Measurements from ENCODE around the gene DDX5. TPM values are rescaled to one million over a fixed set of nuclear protein-coding genes. Genes with fewer than 3 reads are reported as not detected.

The DDX5 gene
- total and polyA plus RNA-seq, 2 of the 4 experiments (the other 2 are of a cell fraction): 253 to 781 TPM

DNA sequence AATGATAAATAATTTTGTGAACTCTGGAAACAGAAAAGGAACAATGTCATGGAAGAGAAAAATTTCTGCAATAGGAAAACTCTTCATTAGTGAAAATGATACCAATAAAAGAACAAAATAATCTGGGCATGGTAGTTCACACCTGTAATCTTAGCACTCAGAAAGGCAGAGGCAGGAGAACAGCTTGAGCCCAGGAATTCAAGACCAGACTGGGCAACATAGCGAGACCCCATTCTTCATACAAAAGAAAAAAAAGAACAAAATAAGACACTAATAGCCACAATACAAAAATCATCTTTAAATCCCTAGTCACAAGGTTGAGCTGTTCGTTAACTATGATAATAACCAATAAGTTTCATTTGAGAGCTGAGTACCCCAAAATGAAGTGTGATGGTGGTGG is 17.8 kb downstream of the DDX5 start:
- no peaks in the 10 kb centered on the region for H3K9me3 ChIP-seq (ENCODE audit: control insufficient read depth, insufficient read depth, low read length)
- H4K91ac ChIP-seq (ENCODE audit: insufficient read depth, low read depth, low read length): no peak overlapping the region
- H3K27ac ChIP-seq (ENCODE audit: insufficient read depth, low read length): no peak overlapping the region
- no peak overlapping the region for H3K4me3 ChIP-seq (ENCODE audit: insufficient read depth, low read depth, low read length)
- no peak overlapping the region for H3K18ac ChIP-seq (ENCODE audit: low read depth, low read length)
- H3K14ac ChIP-seq (replicated peaks; ENCODE audit: low read depth, low read length): no peak overlapping the region
- no peak overlapping the region for H3K4me2 ChIP-seq (ENCODE audit: low read depth, low read length)
- peaks cover 18% of the 10 kb centered on the region for H3K36me3 ChIP-seq (ENCODE audit: control insufficient read depth, insufficient read depth, low read length)
- CTCF ChIA-PET: no interaction called here
- no peak overlapping the region for H2BK5ac ChIP-seq (ENCODE audit: low read depth, low read length, poor library complexity, severe bottlenecking)
- in situ Hi-C loops (cut with MboI; ENCODE audit: low sequenced_read_pairs): no loop called here
- H2BK120ac ChIP-seq (ENCODE audit: low read depth, low read length): no peak overlapping the region
- no peak overlapping the region for H3K9ac ChIP-seq (ENCODE audit: low read depth, low read length)
- H2AK9ac ChIP-seq (replicated peaks; ENCODE audit: low read depth, low read length, poor library complexity): no peak overlapping the region
- H3K79me1 ChIP-seq (ENCODE audit: low read depth in 1 of 2, low read length in 2 of 2): peaks cover 5 to 8% of the 10 kb centered on the region in 2 experiments; a peak in 3 of 4 replicates
- no peak for ATAC-seq (ENCODE audit: low read depth)
- H3K4me1 ChIP-seq (ENCODE audit: control insufficient read depth, insufficient read depth, low read length): no peaks in the 10 kb centered on the region
- no peak overlapping the region for H4K8ac ChIP-seq (ENCODE audit: low read depth in 2 of 2, low read length in 2 of 2)
- WGBS, 2 experiments (ENCODE audit: extremely low coverage in 2 of 2, insufficient read length in 1 of 2): no CpG with 5 or more reads among the region's 2 CpGs
- H2BK20ac ChIP-seq (ENCODE audit: low read depth, low read length): no peak overlapping the region
- POLR2A ChIA-PET (ENCODE audit: unreplicated experiment): no interaction called here
- H2BK15ac ChIP-seq (ENCODE audit: low read depth, low read length): no peak overlapping the region
- no peak overlapping the region for H3K56ac ChIP-seq (ENCODE audit: extremely low read depth, insufficient read depth, low read length)
- no TSS peak for BruUV-seq (replicated peaks)
- DNase-seq: no peak
- no peak overlapping the region for H3K23ac ChIP-seq (ENCODE audit: low read depth, low read length)
- H3K9me1 ChIP-seq (ENCODE audit: insufficient read depth, low read length): no peaks in the 10 kb centered on the region
- no peak overlapping the region for H3K4ac ChIP-seq (ENCODE audit: low read depth, low read length)
- no peak overlapping the region for H4K5ac ChIP-seq (ENCODE audit: low read depth, low read length)
- H2AK5ac ChIP-seq (ENCODE audit: low read depth, low read length): no peak overlapping the region
- no peaks in the 10 kb centered on the region; the same call in 1 of the 2 replicates for H4K20me1 ChIP-seq (ENCODE audit: insufficient read depth, low read length)
- dilution Hi-C loops (cut with HindIII; ENCODE audit: low sequenced_read_pairs, unreplicated experiment): no loop called here
- TF ChIP-seq NFE2L2 (IDR thresholded peaks at IDR 0.05; ENCODE audit: low read depth, low read length): no peak
- no peak for TF ChIP-seq CHD1 (IDR thresholded peaks at IDR 0.05; ENCODE audit: low read depth, low read length)
- no peak for TF ChIP-seq FOS (IDR thresholded peaks at IDR 0.05; ENCODE audit: low read depth, low read length)
- no peak for TF ChIP-seq RAD21 (IDR thresholded peaks at IDR 0.05; ENCODE audit: low read length)
- no peaks in the 10 kb centered on the region for H3K27me3 ChIP-seq (ENCODE audit: control insufficient read depth, insufficient read depth, low read length)
- intact Hi-C loops (cut with micrococcal nuclease): no loop called here
- no peak overlapping the region for H2AFZ ChIP-seq (replicated peaks; ENCODE audit: low read length, poor library complexity)

All from IMR-90 (cell line).